Stomach (tissue), 19 donors: ENCODE results near the gene IQGAP2. TPM values are rescaled to one million over a fixed set of nuclear protein-coding genes. Genes with fewer than 3 reads are reported as not detected.

Experiments
- DNase-seq, 2 donors: peaks; one replicate each; pipeline versions ENCODE4 v3.0.0 to v3.0.0-alpha.2; 2013 to 2019
- H3K27ac ChIP-seq, 5 donors: fragments of 200-600 bp in 4 of 5; sonication (generic) in 4 of 5; one replicate each; pipeline ENCODE4 v1.5.1; 2013 to 2019; ENCODE audit warnings: mild to moderate bottlenecking in 1 of 5, moderate library complexity in 1 of 5
- H3K27me3 ChIP-seq, 3 donors: fragments of 200-600 bp; sonication (generic); one replicate each; pipeline ENCODE4 v1.5.1; 2017 to 2019; ENCODE audit warnings: mixed run types in 1 of 3
- H3K36me3 ChIP-seq, 4 donors: fragments of 200-600 bp; sonication (generic); 1 replicate in 3 of 4; 2 replicates in 1 of 4; pipeline ENCODE4 v1.5.1; 2016 to 2019
- H3K4me1 ChIP-seq, 4 donors: fragments of 200-600 bp; sonication (generic); one replicate each; pipeline ENCODE4 v1.5.1; 2016 to 2019
- H3K4me3 ChIP-seq, 4 donors: fragments of 200-600 bp; sonication (generic) in 3 of 4; one replicate each; pipeline ENCODE4 v1.5.1; 2016 to 2019; ENCODE audit warnings: mild to moderate bottlenecking in 1 of 4
- H3K9me3 ChIP-seq, 4 donors: fragments of 200-600 bp; sonication (generic); one replicate each; pipeline ENCODE4 v1.5.1; 2016 to 2019
- CTCF ChIP-seq, 7 experiments: fragments of 450-650 bp in 4 of 7; fragments of 200-600 bp in 3 of 7; sonication (generic) in 3 of 7; IDR thresholded peaks; one replicate each; pipeline ENCODE4 v1.5.1; 2016 to 2019; ENCODE audit warnings: antibody characterized with exemption in 7 of 7, control low read depth in 2 of 7, mild to moderate bottlenecking in 1 of 7
- EP300 ChIP-seq: sonication (generic); formaldehyde crosslinking; IDR thresholded peaks from one replicate; pipeline ENCODE4 v1.6.1; 2017; ENCODE audit warnings: antibody characterized with exemption
- POLR2A ChIP-seq, 4 donors: fragments of 450-650 bp; IDR thresholded peaks; one replicate each; pipeline ENCODE4 v1.6.1; 2016; ENCODE audit warnings: antibody characterized with exemption in 4 of 4, control low read depth in 2 of 4, mild to moderate bottlenecking in 1 of 4, moderate library complexity in 1 of 4
- POLR2AphosphoS5 ChIP-seq, 3 donors: sonication (generic); formaldehyde crosslinking; IDR thresholded peaks; one replicate each; pipeline ENCODE4 v1.6.1; 2016; ENCODE audit warnings: antibody characterized with exemption in 3 of 3
- WGBS, 5 donors: extraction: QIAGEN DNeasy Blood & Tissue Kit in 3 of 5; methylation state at CpG; one replicate each; pipeline versions ENCODE4 v1.1.5 to v1.1.7; 2013 to 2018; 5-methylcytosine and 5-hydroxymethylcytosine counted together
- intact Hi-C: fragments of 100-400 bp; cut with DNase I; formaldehyde crosslinking; loops from one replicate; pipeline ENCODE4 v1.15.1; 2023; ENCODE audit warnings: low total_unique reads
- long read RNA-seq, 10 donors: transcript quantifications; one replicate each; lab custom pipeline, GENCODE V29; 2026
- polyA plus RNA-seq, 3 donors: library from polyadenylated mRNA; stranded (reverse); fragments of 200-250 nt; gene quantifications; one replicate each; pipeline ENCODE4 v1.2.3, GENCODE V29; 2013
- total RNA-seq, 5 donors: library from RNA; depleted of rRNA; stranded (reverse); fragments of >200 nt; gene quantifications; one replicate each; pipeline versions ENCODE4 v1.1.0 to v1.2.3, GENCODE V29; 2014 to 2016
- donor health status: healthy with polysubstance abuse.
- donor health status: Bipolar disorder and iron deficiency.
- donor health status: healthy.

IQGAP2 gene
- total RNA-seq (100 to 1,000 TPM in 2 of 5 donors, 10 to 100 TPM in 3; 42.0 to 122 (median 97.1) TPM), polyA plus RNA-seq (10 to 100 TPM; 11.5 to 39.7 (median 29.8) TPM)
- long read RNA-seq, donor 1, partial matches to known transcripts, result 25 of 26 reads
- long read RNA-seq, donor 1, other reads (novel, unspliced or antisense), result 0 of 26 reads
- long read RNA-seq, donor 2, full-length matches to known transcripts, result 1 of 36 reads
- long read RNA-seq, donor 2, partial matches to known transcripts, result 35 of 36 reads
- long read RNA-seq, donor 2, other reads (novel, unspliced or antisense), result 0 of 36 reads
- long read RNA-seq, donor 3, result 0 reads
- long read RNA-seq, donor 4, result 0 reads
- long read RNA-seq, donor 5, full-length matches to known transcripts, result 1 of 11 reads
- long read RNA-seq, donor 5, partial matches to known transcripts, result 10 of 11 reads
- long read RNA-seq, donor 5, other reads (novel, unspliced or antisense), result 0 of 11 reads
- long read RNA-seq, donor 6, partial matches to known transcripts, result 107 of 107 reads
- long read RNA-seq, donor 6, other reads (novel, unspliced or antisense), result 0 of 107 reads
- long read RNA-seq, donor 7, partial matches to known transcripts, result 17 of 18 reads
- long read RNA-seq, donor 7, other reads (novel, unspliced or antisense), result 0 of 18 reads
- long read RNA-seq, donor 8, partial matches to known transcripts, result 6 of 6 reads
- long read RNA-seq, donor 8, other reads (novel, unspliced or antisense), result 0 of 6 reads
- long read RNA-seq, donor 9, partial matches to known transcripts, result 5 of 5 reads
- long read RNA-seq, donor 9, other reads (novel, unspliced or antisense), result 0 of 5 reads
- long read RNA-seq, donor 10, full-length matches to known transcripts, result 2 of 2 reads
- long read RNA-seq, donor 10, partial matches to known transcripts, result 0 of 2 reads
- long read RNA-seq, donor 10, other reads (novel, unspliced or antisense), result 0 of 2 reads

- WGBS, 5 donors, result 0 to 1% (median 0%) methylated on average over 43 to 92 of the region's 92 CpGs
- H3K4me1 ChIP-seq, result peaks cover 0 to 51% (median 37%) of the 10 kb centered on the region in 4 donors
- peak within 1 kb of the TSS; percentile 68 to 88 (median 74) for H3K4me3 ChIP-seq
- intact Hi-C loops, result no loop called here
- H3K27ac ChIP-seq, result peak within 1 kb of the TSS; percentile 88 to 95 (median 89)
- peak; percentile 83 to 95 for DNase-seq
- no peaks in the 10 kb centered on the region for H3K36me3 ChIP-seq
- H3K9me3 ChIP-seq, result no peaks in the 10 kb centered on the region
- H3K27me3 ChIP-seq, result peaks cover 0 to 12% (median 0%) of the 10 kb centered on the region in 3 donors
- TF ChIP-seq POLR2A (IDR thresholded peaks at IDR 0.05) (no peak), EP300 (no peak), POLR2AphosphoS5 (IDR thresholded peaks at IDR 0.05) (peak in 2 of 3 donors; percentile 53 to 79), CTCF (IDR thresholded peaks at IDR 0.05) (peak in 5 of 7 experiments; percentile 71 to 84 (median 73))
Observed at GRCh38 chr5:76402886-76403765, at the start of gene IQGAP2. TSS of gene IQGAP2 (plus strand) at chr5:76403285. CDS start at chr5:76403546, 261 bp downstream.

- Histone ChIP-seq H3K4me3 (no peak overlapping the region), H3K4me1 (no peaks in the 10 kb centered on the region), H3K36me3 (no peaks in the 10 kb centered on the region), H3K9me3 (no peaks in the 10 kb centered on the region), H3K27me3 (no peaks in the 10 kb centered on the region), H3K27ac (no peak overlapping the region)
- WGBS, 5 donors, result 84 to 94% (median 86%) methylated on average over 5 of the region's 5 CpGs
- no peak for DNase-seq
- TF ChIP-seq CTCF (IDR thresholded peaks at IDR 0.05), result no peak
- TF ChIP-seq EP300, result no peak
- no peak for TF ChIP-seq POLR2A (IDR thresholded peaks at IDR 0.05)
- no peak for TF ChIP-seq POLR2AphosphoS5 (IDR thresholded peaks at IDR 0.05)
- intact Hi-C loops, result no loop called here
Observed at GRCh38 chr5:76356887-76357286, 46.2 kb upstream of the IQGAP2 start.

DNA sequence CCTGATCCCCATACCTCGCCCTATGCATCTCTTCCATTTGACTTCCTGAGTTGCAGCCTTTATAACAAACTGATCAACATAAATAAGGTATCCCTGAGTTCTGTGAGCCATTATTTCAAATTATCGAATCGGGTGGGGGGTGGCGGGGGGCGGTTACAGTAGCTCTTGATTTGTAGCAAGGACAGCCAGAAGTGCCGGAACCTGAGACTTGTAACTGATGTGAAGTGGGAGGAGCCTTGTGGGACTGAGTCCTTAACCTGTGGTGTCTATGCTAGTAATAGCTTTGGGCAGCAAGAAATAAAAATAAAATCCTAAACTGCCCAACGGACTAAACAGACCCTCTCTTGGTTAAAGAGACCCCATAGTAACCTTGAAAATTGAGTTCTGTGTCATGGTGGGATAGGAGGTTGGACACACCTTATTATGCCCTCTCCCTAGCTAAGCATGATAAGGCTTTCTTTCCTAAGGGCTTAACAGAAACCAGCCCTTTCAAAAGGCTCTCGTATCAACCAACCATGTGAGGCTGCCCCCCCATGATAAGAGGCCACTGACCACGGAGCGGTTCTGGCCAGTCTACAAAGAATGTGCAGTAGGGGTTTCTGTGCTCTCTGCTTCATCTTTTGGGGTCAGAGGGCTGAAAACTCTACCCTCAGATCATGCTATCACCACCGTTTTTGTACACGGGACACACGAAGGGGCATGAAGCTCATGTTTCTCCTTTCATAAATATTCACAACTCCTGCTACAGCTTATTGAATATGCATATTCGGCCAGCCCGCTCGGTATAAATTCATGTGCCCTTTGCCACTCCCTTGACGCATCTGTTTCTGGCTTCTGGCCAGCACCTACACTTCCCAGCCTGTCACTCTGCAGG lies 39.5 kb upstream of the IQGAP2 start:
- H3K4me1 ChIP-seq, result peaks cover 0 to 11% (median 4%) of the 10 kb centered on the region in 4 donors
- WGBS, 5 donors, result 39 to 50% (median 47%) methylated on average over 17 of the region's 17 CpGs
- H3K27me3 ChIP-seq, result no peaks in the 10 kb centered on the region
- peak; percentile 74 to 82 for DNase-seq
- TF ChIP-seq EP300 (no peak), POLR2A (IDR thresholded peaks at IDR 0.05) (no peak)
- no peak overlapping the region for H3K27ac ChIP-seq
- H3K36me3 ChIP-seq, result no peaks in the 10 kb centered on the region
- intact Hi-C loops, result no loop called here
- H3K4me3 ChIP-seq, result no peak overlapping the region
- no peaks in the 10 kb centered on the region for H3K9me3 ChIP-seq

DNA sequence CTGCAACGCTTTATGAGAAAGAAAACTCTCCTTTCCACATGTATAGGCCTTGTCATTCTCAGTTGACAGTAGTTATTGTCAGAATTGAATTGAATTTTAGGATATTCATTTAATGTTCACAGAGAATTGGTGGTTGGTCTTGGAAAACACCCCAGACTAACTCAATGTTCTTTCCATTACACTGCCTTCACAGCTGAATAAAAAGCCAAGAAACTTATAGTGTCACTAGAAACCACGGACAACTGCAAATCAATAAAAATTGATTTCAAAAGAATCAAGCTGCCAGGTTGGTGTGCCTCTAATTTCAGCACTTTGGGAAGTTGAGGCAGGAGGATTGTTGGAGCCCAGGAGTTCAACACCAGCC lies 38.9 kb upstream of the IQGAP2 start:
- H3K27ac ChIP-seq, result no peak overlapping the region
- TF ChIP-seq EP300 (no peak), CTCF (IDR thresholded peaks at IDR 0.05) (no peak), POLR2AphosphoS5 (IDR thresholded peaks at IDR 0.05) (no peak), POLR2A (IDR thresholded peaks at IDR 0.05) (no peak)
- H3K36me3 ChIP-seq, result no peaks in the 10 kb centered on the region
- H3K27me3 ChIP-seq, result no peaks in the 10 kb centered on the region
- H3K4me1 ChIP-seq, result peaks cover 0 to 11% (median 4%) of the 10 kb centered on the region in 4 donors
- no peak overlapping the region for H3K4me3 ChIP-seq
- intact Hi-C loops, result no loop called here
- no peaks in the 10 kb centered on the region for H3K9me3 ChIP-seq
- DNase-seq, result no peak
- 43 to 58% (median 50%) methylated on average over 2 of the region's 2 CpGs for WGBS, 5 donors
